ENCODE measurements around the gene MAFF. TPM values are rescaled to one million over a fixed set of nuclear protein-coding genes. Genes with fewer than 3 reads are reported as not detected.
A peak's percentile ranks its signal among the peaks of the same experiment; 100 is the strongest.

The MAFF gene
- total and polyA plus RNA-seq, 9 of the 15 experiments (the other 6 are each of a cell fraction or from before 2014, with no cell fraction given) = 0.51 to 8.0 (median 5.4) TPM

- Histone ChIP-seq H3K4me2 (ENCODE audit: insufficient read depth, low read length) (no peak overlapping the region), H3K9me1 (ENCODE audit: control insufficient read depth, insufficient read depth, low read length) (no peaks in the 10 kb centered on the region), H4K20me1 (replicated peaks; ENCODE audit: control insufficient read depth, insufficient read depth, low read length) (no peaks in the 10 kb centered on the region), H3K9me3 (replicated peaks; ENCODE audit: control insufficient read depth, insufficient read depth, low read depth, low read length) (no peaks in the 10 kb centered on the region), H3K4me3 (no peak overlapping the region), H2AFZ (ENCODE audit: low read depth, low read length) (no peak overlapping the region), H3K79me2 (ENCODE audit: control insufficient read depth, insufficient read depth, low read length) (no peaks in the 10 kb centered on the region), H3K9ac (ENCODE audit: insufficient read depth in 1 of 2, low read depth in 2 of 2, low read length in 2 of 2) (no peak overlapping the region), H3K4me1 (replicated peaks in 1 of 2; ENCODE audit: control insufficient read depth in 2 of 2, insufficient read depth in 2 of 2, low read length in 2 of 2) (peaks cover 0 to 19% of the 10 kb centered on the region in 2 experiments; a peak in 1 of 5 replicates), H3K27ac (ENCODE audit: extremely low read depth, low read depth, low read length) (no peak overlapping the region), H3K27me3 (ENCODE audit: control insufficient read depth in 2 of 2, insufficient read depth in 2 of 2, low read length in 2 of 2) (no peaks in the 10 kb centered on the region), H3K36me3 (ENCODE audit: control insufficient read depth, insufficient read depth, low read length) (peaks cover 3% of the 10 kb centered on the region; the same call in 2 of the 3 replicates)
- CTCF ChIA-PET (ENCODE audit: low intra/inter-chr PET ratio) = no interaction called here
- in situ Hi-C loops (cut with MboI) (no loop called here), intact Hi-C loops (cut with micrococcal nuclease) (no loop called here)
- 94% methylated on average over 7 of the region's 22 CpGs for WGBS (ENCODE audit: insufficient coverage, low coverage, missing lambda C conversion rate)
- no peak for TF ChIP-seq MXD1 (CRISPR knock-in tag; IDR thresholded peaks at IDR 0.05; ENCODE audit: borderline replicate concordance, poor library complexity, severe bottlenecking)
- peak; percentile 6; the same call in 1 of the 2 replicates for TF ChIP-seq ZBTB33 (CRISPR knock-in tag; IDR thresholded peaks at IDR 0.05)
- no TSS peak for BruUV-seq (replicated peaks)
- DNase-seq (ENCODE audit: extremely low read depth in 1 of 4, low spot score in 3 of 4) (no peak), ATAC-seq (no peak), FAIRE-seq (no peak)
- POLR2A ChIA-PET = interaction anchor here (1.1 kb wide), 1 partner anchor 10 kb away, joined by 3 read pairs; no protein-coding TSS in a partner anchor
Measured at GRCh38 chr22:38221407-38221806, 19.6 kb downstream of the MAFF start.
